AG09319 (cell line): ENCODE results near the gene DENND5B.

ENCODE experiments used
- DNase-seq: peaks from one replicate; pipeline ENCODE4 v3.0.0-alpha.2; 2010; ENCODE audit warnings: low read depth; ENCODE audit errors: extremely low read depth
- TF ChIP-seq, protein P1 (sequence below): IDR thresholded peaks from 2 replicates; pipeline ENCODE4 v1.5.1; 2011; ENCODE audit warnings: low read depth, mild to moderate bottlenecking, inconsistent platforms, low read length, moderate library complexity

DENND5B gene

DNA sequence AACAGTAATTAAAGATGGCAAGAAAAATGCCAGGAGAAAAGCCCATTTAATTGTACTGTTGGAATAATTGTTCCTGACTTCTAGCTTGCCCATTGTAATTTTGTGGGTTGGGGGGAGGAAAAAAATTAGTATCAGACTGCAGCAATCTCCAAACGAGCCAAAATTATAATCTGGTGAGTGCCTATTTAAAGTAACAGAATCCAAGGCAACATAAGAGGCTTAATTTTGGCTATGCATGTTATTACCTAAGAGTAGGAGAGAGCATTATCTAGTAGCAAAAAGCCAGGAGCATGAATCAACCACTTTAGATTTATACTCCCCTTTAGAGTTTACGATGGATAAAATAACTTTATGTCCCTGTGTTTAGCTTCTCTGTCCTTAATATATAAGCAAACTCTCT, 14.6 kb upstream of the DENND5B start:
- TF ChIP-seq, protein P1, sequence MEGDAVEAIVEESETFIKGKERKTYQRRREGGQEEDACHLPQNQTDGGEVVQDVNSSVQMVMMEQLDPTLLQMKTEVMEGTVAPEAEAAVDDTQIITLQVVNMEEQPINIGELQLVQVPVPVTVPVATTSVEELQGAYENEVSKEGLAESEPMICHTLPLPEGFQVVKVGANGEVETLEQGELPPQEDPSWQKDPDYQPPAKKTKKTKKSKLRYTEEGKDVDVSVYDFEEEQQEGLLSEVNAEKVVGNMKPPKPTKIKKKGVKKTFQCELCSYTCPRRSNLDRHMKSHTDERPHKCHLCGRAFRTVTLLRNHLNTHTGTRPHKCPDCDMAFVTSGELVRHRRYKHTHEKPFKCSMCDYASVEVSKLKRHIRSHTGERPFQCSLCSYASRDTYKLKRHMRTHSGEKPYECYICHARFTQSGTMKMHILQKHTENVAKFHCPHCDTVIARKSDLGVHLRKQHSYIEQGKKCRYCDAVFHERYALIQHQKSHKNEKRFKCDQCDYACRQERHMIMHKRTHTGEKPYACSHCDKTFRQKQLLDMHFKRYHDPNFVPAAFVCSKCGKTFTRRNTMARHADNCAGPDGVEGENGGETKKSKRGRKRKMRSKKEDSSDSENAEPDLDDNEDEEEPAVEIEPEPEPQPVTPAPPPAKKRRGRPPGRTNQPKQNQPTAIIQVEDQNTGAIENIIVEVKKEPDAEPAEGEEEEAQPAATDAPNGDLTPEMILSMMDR = no peak
- DNase-seq = no peak

DNA sequence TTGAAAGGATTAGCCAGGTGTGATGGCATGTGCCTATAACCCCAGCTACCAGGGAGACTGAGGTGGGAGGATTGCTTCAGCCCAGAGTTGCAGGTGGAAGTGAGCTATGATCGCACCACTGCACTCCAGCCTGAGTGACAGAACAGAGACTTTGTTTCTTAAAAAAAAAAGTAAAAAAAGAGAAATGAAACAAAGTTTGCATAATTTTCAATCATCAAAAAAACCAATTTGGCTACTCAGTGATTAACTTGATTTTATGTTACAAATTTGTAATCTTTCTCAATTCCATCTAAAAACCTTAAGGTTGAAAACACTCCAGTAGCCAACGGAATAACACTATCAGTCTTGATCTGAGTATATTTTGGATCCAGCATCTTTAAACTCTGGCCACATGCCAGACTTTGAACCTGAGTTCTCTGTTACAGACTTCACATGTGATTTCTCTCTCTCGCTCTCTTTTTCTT, 12.6 kb upstream of the DENND5B start:
- DNase-seq = no peak
- TF ChIP-seq, protein P1 = no peak

DNA sequence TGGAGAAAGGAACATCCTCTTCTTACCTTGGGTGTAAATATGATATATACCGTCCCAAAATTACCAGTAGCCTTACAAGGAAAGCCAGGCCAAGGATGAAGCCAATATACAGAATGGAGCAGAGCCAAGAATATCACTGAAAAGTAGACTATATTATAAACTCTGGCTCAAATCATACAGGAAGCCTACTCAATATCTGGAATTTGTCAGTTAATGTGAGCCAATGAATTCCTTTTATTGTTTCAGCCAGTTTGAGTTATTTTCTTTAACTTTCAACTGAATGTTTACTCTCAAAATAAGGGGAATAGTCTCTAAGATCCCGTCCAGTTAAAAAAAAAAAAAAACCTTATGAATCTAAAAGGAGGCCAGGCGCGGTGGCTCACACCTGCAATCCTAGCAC, 9.8 kb upstream of the DENND5B start:
- no peak for DNase-seq
- TF ChIP-seq, protein P1 = no peak

DNA sequence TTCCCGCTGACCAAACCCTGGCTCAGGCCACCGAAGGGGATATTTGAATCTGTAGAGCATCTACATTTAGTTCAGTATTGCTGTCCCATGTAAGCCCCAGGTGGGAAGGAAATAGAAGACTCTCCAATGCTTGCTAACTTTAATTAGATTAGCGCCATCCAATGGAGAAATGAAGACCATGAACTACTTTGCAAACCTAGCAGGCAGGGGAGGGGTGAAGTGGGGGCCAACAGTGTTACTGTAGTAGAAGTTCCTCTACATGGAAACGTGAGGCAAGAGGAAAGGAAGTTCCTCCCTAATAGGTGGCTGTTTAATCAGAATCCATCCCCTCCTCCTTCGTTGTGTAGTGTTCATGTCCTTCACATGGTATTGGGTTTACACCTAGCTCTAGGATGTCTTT, 9.3 kb upstream of the DENND5B start:
- TF ChIP-seq, protein P1 = no peak
- no peak for DNase-seq

DNA sequence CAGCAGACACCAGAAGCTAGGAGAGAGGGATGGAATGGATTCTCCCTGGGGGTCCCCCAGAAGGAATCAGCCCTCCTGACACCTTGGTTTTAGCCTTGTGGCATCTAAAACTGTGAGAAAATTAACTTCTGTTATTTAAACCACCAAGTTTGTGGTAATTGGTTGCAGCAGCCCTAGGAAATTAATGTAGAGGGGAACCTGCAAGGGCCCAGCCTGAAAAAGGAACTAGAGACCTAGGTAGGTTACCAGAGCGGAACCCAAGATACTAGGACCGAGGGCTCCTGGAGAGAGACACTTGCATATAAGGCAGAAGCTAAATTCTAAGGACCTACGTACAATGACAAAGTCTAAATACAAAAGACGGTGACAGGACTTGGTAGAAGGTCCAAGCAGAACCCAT, 8.1 kb upstream of the DENND5B start:
- TF ChIP-seq, protein P1 = no peak
- DNase-seq = no peak

DNA sequence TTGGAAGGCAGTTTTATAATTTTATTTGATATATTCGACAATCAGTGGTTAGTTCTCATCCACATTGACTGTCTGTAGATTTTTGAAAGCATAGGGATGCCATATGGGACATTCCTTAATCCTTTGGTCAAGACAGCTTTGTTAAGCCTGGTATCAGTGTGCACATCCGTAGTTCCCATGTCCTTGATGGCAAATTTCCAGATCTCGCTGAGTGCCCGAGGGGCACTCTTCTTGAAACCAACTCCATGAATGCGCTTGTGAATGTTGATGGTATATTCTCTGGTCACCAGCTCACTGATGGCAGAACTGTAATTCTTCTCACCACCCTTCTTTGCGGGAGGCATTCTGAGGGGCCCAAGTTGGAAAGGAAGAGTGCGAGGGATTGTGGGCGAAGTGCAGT, 6.1 kb upstream of the DENND5B start:
- no peak for DNase-seq
- TF ChIP-seq, protein P1 = no peak

DNA sequence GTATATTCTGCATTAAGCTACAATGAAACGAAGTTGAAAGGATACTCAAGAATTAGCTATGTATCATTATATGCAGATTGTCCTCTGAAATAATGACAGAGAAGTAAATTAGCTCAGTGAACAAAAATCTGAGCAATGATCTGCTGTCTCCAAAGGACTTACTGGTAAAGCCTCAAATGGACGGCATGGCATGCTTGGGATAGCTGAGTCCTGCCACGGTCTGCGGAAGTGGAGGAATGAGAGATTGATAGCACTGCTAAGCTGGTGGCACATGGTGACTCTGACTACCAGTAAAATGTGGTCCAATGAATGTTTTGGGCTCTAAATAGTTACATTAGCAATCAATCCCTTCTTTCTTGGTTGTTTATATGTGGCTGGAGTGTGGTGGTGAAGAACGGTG, 3.7 kb upstream of the DENND5B start:
- DNase-seq = no peak
- TF ChIP-seq, protein P1 = no peak
